Right lobe of liver (tissue), 6 donors: ENCODE data around the gene TMEM37. TPM values are rescaled to one million over a fixed set of nuclear protein-coding genes. Genes with fewer than 3 reads are reported as not detected.

ENCODE experiments used
- ATAC-seq, 4 donors: fragments of 200-7000 bp; cut with Tn5 transposase; one replicate each; pipeline ENCODE4 v1.9.1; 2020; ENCODE audit warnings: mild to moderate bottlenecking in 4 of 4, moderate library complexity in 4 of 4
- DNase-seq, 3 donors: peaks; one replicate each; pipeline ENCODE4 v3.0.0-alpha.2; 2020
- H3K27ac ChIP-seq, 3 donors: fragments of 200-600 bp; one replicate each; pipeline ENCODE4 v1.8.0; 2022
- H3K27me3 ChIP-seq, 2 donors: fragments of 200-600 bp; one replicate each; pipeline ENCODE4 v1.8.0; 2022
- H3K36me3 ChIP-seq, 4 donors: fragments of 200-600 bp; sonication (generic) in 1 of 4; one replicate each; pipeline versions ENCODE4 v1.5.1 to v1.8.0; 2017 to 2022; ENCODE audit warnings: control low read depth in 1 of 4
- H3K4me1 ChIP-seq, 4 donors: fragments of 200-600 bp; sonication (generic) in 1 of 4; one replicate each; pipeline versions ENCODE4 v1.5.1 to v1.8.0; 2017 to 2022; ENCODE audit warnings: control low read depth in 1 of 4
- H3K4me3 ChIP-seq, 3 donors: fragments of 200-600 bp; one replicate each; pipeline ENCODE4 v1.8.0; 2022
- H3K9me3 ChIP-seq, 4 donors: fragments of 200-600 bp; sonication (generic) in 1 of 4; one replicate each; pipeline versions ENCODE4 v1.5.1 to v1.8.0; 2017 to 2022; ENCODE audit warnings: control low read depth in 1 of 4
- CTCF ChIP-seq, 4 donors: fragments of 200-600 bp in 3 of 4; fragments of 450-650 bp in 1 of 4; IDR thresholded peaks; one replicate each; pipeline versions ENCODE4 v1.5.1 to v1.8.0; 2016 to 2022; ENCODE audit warnings: antibody characterized with exemption in 4 of 4, mild to moderate bottlenecking in 2 of 4
- POLR2A ChIP-seq: fragments of 450-650 bp; IDR thresholded peaks from one replicate; pipeline ENCODE4 v1.6.1; 2017; ENCODE audit warnings: antibody characterized with exemption, mild to moderate bottlenecking
- WGBS: methylation state at CpG from one replicate; pipeline ENCODE4 v1.1.6; 2018; ENCODE audit warnings: low coverage, low lambda C conversion rate; ENCODE audit not compliant: insufficient coverage; ENCODE audit errors: missing lambda C conversion rate; 5-methylcytosine and 5-hydroxymethylcytosine counted together
- intact Hi-C, 2 donors: fragments of 100-400 bp; cut with DNase I; formaldehyde crosslinking; loops; one replicate each; pipeline versions ENCODE4 v1.11.2 to v1.14.1; 2022
- total RNA-seq, 6 experiments: library from RNA; depleted of rRNA in 2 of 6; stranded (reverse); fragments of >200 nt in 2 of 6; fragmentation: NEBNext Ultra II Directional in 3 of 6; extraction: Animal tissue kit (Norgen Biotek cat#: 25700) in 3 of 6; gene quantifications; one replicate each; pipeline versions ENCODE4 v1.1.0 to v1.2.4, GENCODE V29; 2016 to 2023
- donor health status: DM: no; HTN: yes; CAD: no.
- donor health status: DM: no; HTN: no; CAD: no.
- donor health status: DM: no; HTN: no; CAD: no.
- donor health status: DM: no; HTN: yes; CAD: no.
- donor health status: DM: no; HTN: yes; CAD: no.

TMEM37 gene
- total RNA-seq, 6 experiments from 2014 or later: 37.3 to 96.6 (median 73.5) TPM

GRCh38 chr2:119435953-119436297, 4.3 kb downstream of the TMEM37 start:
- TF ChIP-seq CTCF (IDR thresholded peaks at IDR 0.05): no peak
- TF ChIP-seq POLR2A: no peak
- no peak for ATAC-seq
- Histone ChIP-seq H3K4me3 (peak overlapping the region in 1 of 3 donors; percentile 95), H3K9me3 (no peaks in the 10 kb centered on the region), H3K4me1 (peaks cover 0 to 42% (median 19%) of the 10 kb centered on the region in 4 donors), H3K36me3 (peaks cover 0 to 29% (median 8%) of the 10 kb centered on the region in 4 donors), H3K27me3 (no peaks in the 10 kb centered on the region), H3K27ac (peak overlapping the region in 2 of 3 donors; percentile 98)
- WGBS: 75% methylated on average over 3 of the region's 7 CpGs
- DNase-seq: no peak
- intact Hi-C loops: no loop called here

DNA sequence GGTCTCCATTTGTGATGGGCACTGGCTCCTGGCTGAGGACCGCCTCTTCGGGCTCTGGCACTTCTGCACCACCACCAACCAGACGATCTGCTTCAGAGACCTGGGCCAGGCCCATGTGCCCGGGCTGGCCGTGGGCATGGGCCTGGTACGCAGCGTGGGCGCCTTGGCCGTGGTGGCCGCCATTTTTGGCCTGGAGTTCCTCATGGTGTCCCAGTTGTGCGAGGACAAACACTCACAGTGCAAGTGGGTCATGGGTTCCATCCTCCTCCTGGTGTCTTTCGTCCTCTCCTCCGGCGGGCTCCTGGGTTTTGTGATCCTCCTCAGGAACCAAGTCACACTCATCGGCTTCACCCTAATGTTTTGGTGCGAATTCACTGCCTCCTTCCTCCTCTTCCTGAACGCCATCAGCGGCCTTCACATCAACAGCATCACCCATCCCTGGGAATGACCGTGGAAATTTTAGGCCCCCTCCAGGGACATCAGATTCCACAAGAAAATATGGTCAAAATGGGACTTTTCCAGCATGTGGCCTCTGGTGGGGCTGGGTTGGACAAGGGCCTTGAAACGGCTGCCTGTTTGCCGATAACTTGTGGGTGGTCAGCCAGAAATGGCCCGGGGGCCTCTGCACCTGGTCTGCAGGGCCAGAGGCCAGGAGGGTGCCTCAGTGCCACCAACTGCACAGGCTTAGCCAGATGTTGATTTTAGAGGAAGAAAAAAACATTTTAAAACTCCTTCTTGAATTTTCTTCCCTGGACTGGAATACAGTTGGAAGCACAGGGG, 5.5 kb downstream of the TMEM37 start:
- H3K36me3 ChIP-seq: peaks cover 0 to 29% (median 8%) of the 10 kb centered on the region in 4 donors
- no peak for DNase-seq
- H3K9me3 ChIP-seq: no peaks in the 10 kb centered on the region
- peaks cover 0 to 42% (median 19%) of the 10 kb centered on the region in 4 donors for H3K4me1 ChIP-seq
- ATAC-seq: no peak
- intact Hi-C loops: no loop called here
- H3K27me3 ChIP-seq: no peaks in the 10 kb centered on the region
- WGBS: 89% methylated on average over 6 of the region's 22 CpGs
- H3K4me3 ChIP-seq: no peak overlapping the region
- no peak overlapping the region for H3K27ac ChIP-seq
- TF ChIP-seq POLR2A: no peak

DNA sequence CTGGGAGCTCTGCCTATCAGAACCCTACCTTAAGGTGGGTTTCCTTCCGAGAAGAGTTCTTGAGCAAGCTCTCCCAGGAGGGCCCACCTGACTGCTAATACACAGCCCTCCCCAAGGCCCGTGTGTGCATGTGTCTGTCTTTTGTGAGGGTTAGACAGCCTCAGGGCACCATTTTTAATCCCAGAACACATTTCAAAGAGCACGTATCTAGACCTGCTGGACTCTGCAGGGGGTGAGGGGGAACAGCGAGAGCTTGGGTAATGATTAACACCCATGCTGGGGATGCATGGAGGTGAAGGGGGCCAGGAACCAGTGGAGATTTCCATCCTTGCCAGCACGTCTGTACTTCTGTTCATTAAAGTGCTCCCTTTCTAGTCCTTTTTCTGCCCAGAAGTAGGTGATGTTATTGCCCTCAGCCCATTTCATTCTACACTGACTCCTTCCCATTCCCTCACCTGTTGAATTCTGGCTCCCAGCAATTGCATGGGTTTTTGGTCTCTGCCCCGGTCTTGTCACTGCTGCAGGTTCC, 6.5 kb downstream of the TMEM37 start:
- Histone ChIP-seq H3K27ac (peak overlapping the region in 1 of 3 donors; percentile 43), H3K4me1 (peaks cover 0 to 42% (median 19%) of the 10 kb centered on the region in 4 donors), H3K36me3 (peaks cover 0 to 29% (median 8%) of the 10 kb centered on the region in 4 donors), H3K27me3 (no peaks in the 10 kb centered on the region), H3K9me3 (no peaks in the 10 kb centered on the region), H3K4me3 (no peak overlapping the region)
- intact Hi-C loops: no loop called here
- 55% methylated on average over 3 of the region's 6 CpGs for WGBS
- ATAC-seq (peak in 1 of 4 donors; percentile 52), DNase-seq (no peak)
- TF ChIP-seq CTCF (IDR thresholded peaks at IDR 0.05) (no peak), POLR2A (no peak)

- intact Hi-C loops: no loop called here
- Histone ChIP-seq H3K9me3 (no peaks in the 10 kb centered on the region), H3K36me3 (peaks cover 0 to 29% (median 8%) of the 10 kb centered on the region in 4 donors), H3K27ac (no peak overlapping the region), H3K4me1 (peaks cover 0 to 42% (median 19%) of the 10 kb centered on the region in 4 donors), H3K4me3 (no peak overlapping the region), H3K27me3 (no peaks in the 10 kb centered on the region)
- DNase-seq: no peak
- 84% methylated on average over 4 of the region's 6 CpGs for WGBS
- TF ChIP-seq POLR2A (no peak), CTCF (IDR thresholded peaks at IDR 0.05) (no peak)
- no peak for ATAC-seq
Measured at GRCh38 chr2:119438726-119439284, 7.2 kb downstream of the TMEM37 start.
